PC-3 (cell line): ENCODE measurements around the gene UPK3A. TPM values are rescaled to one million over a fixed set of nuclear protein-coding genes. Genes with fewer than 3 reads are reported as not detected.
A peak's percentile ranks its signal among the peaks of the same experiment; 100 is the strongest.

ENCODE experiments used
- ATAC-seq: fragments of 200-7000 bp; cut with Tn5 transposase; 2 replicates; pipeline ENCODE4 v1.9.1; 2020; ENCODE audit warnings: mild to moderate bottlenecking, moderate library complexity
- BruUV-seq: library from RNA; stranded (reverse); fragments of 400-500 nt; replicated peaks from 2 replicates; lab custom pipeline; 2021; lab: Mats Ljungman, UMichigan
- CTCF ChIA-PET: fragments of 300-600 bp; sonication (Branson Sonifier 250); formaldehyde crosslinking; loops from one replicate; lab custom pipeline; 2022; ENCODE audit warnings: antibody characterized with exemption; lab: Charles Lee
- POLR2A ChIA-PET: fragments of 300-600 bp; sonication (Branson Sonifier 250); formaldehyde crosslinking; loops from one replicate; lab custom pipeline; 2022; ENCODE audit warnings: antibody characterized with exemption; ENCODE audit not compliant: unreplicated experiment; lab: Charles Lee
- DNase-seq: peaks from one replicate; pipeline ENCODE4 v3.0.0-alpha.2; 2015
- H2AFZ ChIP-seq: fragments of 300-600 bp; sonication (generic); 2 replicates; pipeline ENCODE4 v1.6.0; 2016; ENCODE audit warnings: antibody characterized with exemption, low read length
- H3F3A ChIP-seq: fragments of 300-600 bp; sonication (generic); one replicate; pipeline ENCODE4 v1.6.0; 2017; ENCODE audit warnings: antibody characterized with exemption, low read length, control low read depth, mild to moderate bottlenecking; ENCODE audit not compliant: unreplicated experiment
- H3K27ac ChIP-seq: fragments of 300-600 bp; sonication (generic); 2 replicates; pipeline ENCODE4 v1.5.1; 2016; ENCODE audit warnings: mild to moderate bottlenecking, low read length
- H3K27me3 ChIP-seq: fragments of 300-600 bp; sonication (generic); 2 replicates; pipeline ENCODE4 v1.6.1; 2016; ENCODE audit warnings: low read length, mixed read lengths
- H3K36me3 ChIP-seq: fragments of 300-600 bp; sonication (generic); 2 replicates; pipeline ENCODE4 v1.6.1; 2016; ENCODE audit warnings: low read depth, mixed run types, low read length, mixed read lengths
- H3K4me1 ChIP-seq: fragments of 300-600 bp; sonication (generic); 2 replicates; pipeline ENCODE4 v1.5.1; 2016; ENCODE audit warnings: low read length; ENCODE audit not compliant: insufficient read depth
- H3K4me2 ChIP-seq: fragments of 300-600 bp; sonication (generic); 2 replicates; pipeline ENCODE4 v1.6.0; 2016; ENCODE audit warnings: low read length
- H3K4me3 ChIP-seq: fragments of 300-600 bp; sonication (generic); 2 replicates; pipeline ENCODE4 v1.5.1; 2016; ENCODE audit warnings: mild to moderate bottlenecking, low read length, mixed read lengths
- H3K79me2 ChIP-seq: fragments of 300-600 bp; sonication (generic); 2 replicates; pipeline ENCODE4 v1.6.1; 2017; ENCODE audit warnings: low read length, mixed read lengths
- H3K9ac ChIP-seq: fragments of 300-600 bp; sonication (generic); 2 replicates; pipeline ENCODE4 v1.6.0; 2016; ENCODE audit warnings: mild to moderate bottlenecking, low read length
- H3K9me2 ChIP-seq: fragments of 300-600 bp; sonication (generic); replicated peaks from 2 replicates; pipeline ENCODE4 v1.6.1; 2016; ENCODE audit warnings: mixed run types, low read length, mixed read lengths
- H3K9me3 ChIP-seq: fragments of 300-600 bp; sonication (generic); 2 replicates; pipeline ENCODE4 v1.6.1; 2016; ENCODE audit warnings: low read length, mixed read lengths
- H4K20me1 ChIP-seq: fragments of 300-600 bp; sonication (generic); 2 replicates; pipeline ENCODE4 v1.6.1; 2016; ENCODE audit warnings: low read length, mixed read lengths
- EZH2 ChIP-seq: fragments of 300-600 bp; sonication (generic); IDR thresholded peaks from one replicate; pipeline ENCODE4 v1.6.1; 2017; ENCODE audit warnings: antibody characterized with exemption, mild to moderate bottlenecking, low read length; ENCODE audit not compliant: unreplicated experiment
- EZH2phosphoT487 ChIP-seq: fragments of 300-600 bp; sonication (generic); IDR thresholded peaks from 2 replicates; pipeline ENCODE4 v1.6.1; 2018; ENCODE audit warnings: mild to moderate bottlenecking, antibody characterized with exemption, low read length, borderline replicate concordance
- intact Hi-C: fragments of 100-400 bp; cut with micrococcal nuclease; formaldehyde crosslinking; loops from 2 replicates; pipeline ENCODE4 v1.9.0; 2023
- total RNA-seq: library from RNA; depleted of rRNA; stranded (reverse); fragments of >200 nt; gene quantifications from 2 replicates; pipeline ENCODE4 v1.2.3, GENCODE V29; 2014
- TF ChIP-seq, protein P1 (sequence below): fragments of 300-600 bp; sonication (generic); conservative IDR thresholded peaks from 2 replicates; pipeline ENCODE4 v1.5.1; 2017; ENCODE audit warnings: antibody characterized with exemption, low read depth, mild to moderate bottlenecking, low read length

UPK3A gene
- total RNA-seq, 1 experiment from 2014 or later = 1.1 TPM

DNA sequence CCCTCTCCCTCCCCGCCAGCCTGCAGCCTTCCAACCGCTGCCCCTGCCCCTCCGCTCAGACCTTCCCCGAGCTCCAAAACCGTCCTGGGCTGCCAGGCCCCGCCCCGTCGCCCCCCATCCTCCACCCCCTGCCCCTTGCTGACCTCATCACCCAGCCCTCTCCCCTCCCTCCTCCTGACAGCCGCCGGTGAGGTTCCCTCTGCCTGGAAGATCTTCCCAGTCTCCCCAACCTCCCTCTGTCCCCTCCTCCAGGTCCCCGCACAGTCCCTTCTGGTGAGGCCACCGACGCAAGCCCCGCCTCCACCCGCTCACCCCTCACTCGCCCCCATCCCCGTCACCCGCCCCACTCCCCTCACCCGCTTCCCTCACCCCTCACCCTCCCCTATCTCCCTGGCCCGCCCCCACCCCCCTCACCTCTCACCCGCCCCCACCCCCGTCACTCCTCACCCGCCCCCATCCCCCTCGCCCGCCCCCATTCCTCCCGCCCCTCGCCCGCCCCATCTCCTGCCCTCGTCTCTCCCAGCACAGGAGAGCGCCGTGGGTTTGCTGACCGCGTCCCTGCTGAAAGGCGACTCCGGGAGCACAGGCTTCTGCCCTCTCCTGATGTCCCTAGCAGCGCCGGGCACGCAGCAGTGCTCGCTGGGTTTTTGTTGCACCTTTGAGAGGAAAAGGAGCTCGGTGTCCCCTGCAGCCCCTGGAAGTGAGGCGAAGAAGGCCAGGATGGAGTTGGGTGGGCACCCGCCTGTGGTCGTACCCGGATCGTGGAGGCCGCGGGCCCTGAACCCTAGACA, 16.4 kb upstream of the UPK3A start:
- peak overlapping the region; percentile 68 for H3K9ac ChIP-seq

DNA sequence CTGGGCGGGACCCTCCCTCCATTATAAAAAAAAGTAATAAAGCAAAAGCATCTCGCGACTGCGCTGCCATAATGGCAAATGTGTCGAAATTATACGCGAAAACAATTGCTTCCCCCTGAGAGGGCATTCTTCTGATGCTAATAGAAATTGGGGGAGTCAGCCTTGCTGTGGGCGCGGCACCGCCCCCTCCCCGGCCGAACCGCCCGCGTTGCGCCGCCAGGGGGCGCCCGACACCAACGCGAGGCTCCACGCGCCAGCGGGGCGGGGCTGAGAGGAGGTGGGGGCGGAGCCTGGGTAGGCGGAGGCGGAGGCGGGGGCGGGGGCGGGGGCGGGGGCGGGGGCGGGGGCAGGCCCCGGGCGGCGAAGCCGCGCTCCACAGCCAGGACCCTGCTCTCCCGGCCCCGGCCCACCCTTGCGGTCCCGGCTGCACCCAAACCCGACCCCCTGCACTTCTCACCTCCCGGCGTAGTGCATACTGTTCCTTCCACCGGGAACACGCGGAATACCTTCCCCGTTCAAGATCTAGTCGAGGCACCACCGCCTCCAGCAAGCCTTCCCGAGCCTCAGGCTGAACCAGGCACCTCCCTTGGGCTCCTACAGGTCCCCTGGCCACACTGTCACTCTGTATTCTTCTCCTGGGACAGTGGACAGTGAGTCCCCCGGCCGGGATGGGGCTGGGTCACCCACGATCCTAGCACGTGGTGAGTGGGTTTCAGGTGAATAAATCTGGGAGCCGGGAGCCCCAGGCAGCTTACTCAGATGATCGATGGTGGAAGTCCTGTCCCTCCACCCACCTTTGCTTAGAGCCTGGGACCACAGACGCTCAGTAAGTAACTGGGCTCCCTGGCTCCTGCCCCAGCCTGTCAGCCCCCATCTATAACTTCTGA, 15.5 kb upstream of the UPK3A start:
- Histone ChIP-seq H3K4me3 (peak overlapping the region; percentile 74), H3K9me2 (no peaks in the 10 kb centered on the region), H3K9me3 (no peaks in the 10 kb centered on the region), H3K4me2 (peak overlapping the region; percentile 99), H3K9ac (peak overlapping the region; percentile 68), H2AFZ (peak overlapping the region; percentile 99), H3F3A (no peaks in the 10 kb centered on the region), H3K36me3 (no peaks in the 10 kb centered on the region), H3K27ac (no peak overlapping the region), H3K4me1 (peaks cover 6% of the 10 kb centered on the region), H3K27me3 (no peaks in the 10 kb centered on the region), H3K79me2 (no peaks in the 10 kb centered on the region), H4K20me1 (no peaks in the 10 kb centered on the region)
- ChIA-PET POLR2A (no interaction called here), CTCF (no interaction called here)
- no peak for TF ChIP-seq EZH2
- TF ChIP-seq, protein P1, sequence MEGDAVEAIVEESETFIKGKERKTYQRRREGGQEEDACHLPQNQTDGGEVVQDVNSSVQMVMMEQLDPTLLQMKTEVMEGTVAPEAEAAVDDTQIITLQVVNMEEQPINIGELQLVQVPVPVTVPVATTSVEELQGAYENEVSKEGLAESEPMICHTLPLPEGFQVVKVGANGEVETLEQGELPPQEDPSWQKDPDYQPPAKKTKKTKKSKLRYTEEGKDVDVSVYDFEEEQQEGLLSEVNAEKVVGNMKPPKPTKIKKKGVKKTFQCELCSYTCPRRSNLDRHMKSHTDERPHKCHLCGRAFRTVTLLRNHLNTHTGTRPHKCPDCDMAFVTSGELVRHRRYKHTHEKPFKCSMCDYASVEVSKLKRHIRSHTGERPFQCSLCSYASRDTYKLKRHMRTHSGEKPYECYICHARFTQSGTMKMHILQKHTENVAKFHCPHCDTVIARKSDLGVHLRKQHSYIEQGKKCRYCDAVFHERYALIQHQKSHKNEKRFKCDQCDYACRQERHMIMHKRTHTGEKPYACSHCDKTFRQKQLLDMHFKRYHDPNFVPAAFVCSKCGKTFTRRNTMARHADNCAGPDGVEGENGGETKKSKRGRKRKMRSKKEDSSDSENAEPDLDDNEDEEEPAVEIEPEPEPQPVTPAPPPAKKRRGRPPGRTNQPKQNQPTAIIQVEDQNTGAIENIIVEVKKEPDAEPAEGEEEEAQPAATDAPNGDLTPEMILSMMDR = peak; percentile 71
- BruUV-seq = no TSS peak
- peak; percentile 78 for DNase-seq
- ATAC-seq = peak; percentile 79
- intact Hi-C loops = loop anchor here (1.0 to 2.0 kb wide), 2 partner anchors 42 to 166 kb away; no protein-coding TSS in a partner anchor

More for the DNA sequence above, 16.4 kb upstream of the UPK3A start:
- no TSS peak for BruUV-seq
- no peaks in the 10 kb centered on the region for H3K9me3 ChIP-seq
- no peaks in the 10 kb centered on the region for H3F3A ChIP-seq
- H3K4me2 ChIP-seq = peak overlapping the region; percentile 96
- ATAC-seq (peak; percentile 64), DNase-seq (no peak)
- intact Hi-C loops = loop anchor here (2.0 kb wide), 1 partner anchor 42 kb away; no protein-coding TSS in a partner anchor
- no peaks in the 10 kb centered on the region for H3K79me2 ChIP-seq
- ChIA-PET CTCF (interaction anchor here (0.6 kb wide), 1 partner anchor 131 kb away, joined by 4 read pairs; no protein-coding TSS in a partner anchor), POLR2A (no interaction called here)
- no peaks in the 10 kb centered on the region for H3K27me3 ChIP-seq
- H4K20me1 ChIP-seq = no peaks in the 10 kb centered on the region
- no peak overlapping the region for H3K27ac ChIP-seq
- H3K4me3 ChIP-seq = peak overlapping the region; percentile 74
- no peaks in the 10 kb centered on the region for H3K9me2 ChIP-seq
- no peak for TF ChIP-seq EZH2phosphoT487
- TF ChIP-seq, protein P1 = no peak
- no peak for TF ChIP-seq EZH2
- H3K36me3 ChIP-seq = no peaks in the 10 kb centered on the region
- H2AFZ ChIP-seq = peak overlapping the region; percentile 94
- peaks cover 6% of the 10 kb centered on the region for H3K4me1 ChIP-seq
